ENCODE measurements around the gene GARRE1.

Gene GARRE1

DNA sequence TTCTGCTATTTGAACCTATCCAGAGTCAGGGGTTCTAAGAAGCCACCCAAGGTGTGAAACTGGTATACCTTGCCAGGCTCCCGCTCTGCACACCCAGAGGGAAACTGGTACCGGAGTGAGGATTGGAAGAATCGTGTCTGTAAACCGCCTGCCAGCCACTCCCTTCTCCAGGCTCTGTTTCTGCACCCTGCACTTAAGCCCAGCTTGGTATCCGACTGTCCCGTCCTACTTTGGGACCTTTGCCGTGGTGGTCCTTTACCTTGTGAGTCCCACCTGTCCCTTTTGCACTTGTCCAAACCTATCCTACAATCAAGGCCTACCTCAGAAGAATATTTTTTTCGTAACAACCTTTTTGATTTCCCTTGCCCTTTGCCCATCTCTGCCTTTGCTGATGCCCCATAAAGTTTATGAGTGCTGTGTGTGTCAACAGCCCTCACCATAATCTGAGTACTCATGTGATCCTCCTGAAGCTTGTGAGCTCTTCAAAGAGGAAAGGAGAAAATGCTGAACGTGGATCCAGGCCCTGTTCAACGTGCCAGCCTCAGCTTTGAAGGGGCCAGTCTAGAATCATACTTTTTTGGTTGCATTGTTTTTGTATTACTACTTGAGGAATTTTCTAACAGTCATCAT lies 44.7 kb downstream of the GARRE1 start:
- DNase-seq (ENCODE audit: low spot score), result no peak

DNA sequence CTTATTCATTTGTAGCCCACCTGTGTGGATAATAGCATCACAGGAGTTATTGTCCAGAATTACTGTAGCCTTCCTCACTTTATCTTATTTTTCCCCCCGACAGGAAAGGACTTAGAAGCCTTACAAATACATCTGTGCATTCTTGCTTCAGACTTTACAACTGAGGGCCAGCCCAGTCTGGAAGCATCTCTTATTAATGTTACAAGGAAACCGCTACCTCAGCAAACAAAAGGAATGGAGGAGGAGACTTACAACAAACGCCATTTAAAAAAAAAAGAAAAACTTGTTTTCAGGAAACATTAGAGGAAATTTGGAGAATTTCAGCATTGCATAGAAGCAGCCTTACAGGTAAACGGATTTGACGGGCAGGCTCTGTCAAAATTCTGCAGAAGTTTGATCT lies 45.2 kb downstream of the GARRE1 start:
- DNase-seq (ENCODE audit: low spot score), result no peak

DNA sequence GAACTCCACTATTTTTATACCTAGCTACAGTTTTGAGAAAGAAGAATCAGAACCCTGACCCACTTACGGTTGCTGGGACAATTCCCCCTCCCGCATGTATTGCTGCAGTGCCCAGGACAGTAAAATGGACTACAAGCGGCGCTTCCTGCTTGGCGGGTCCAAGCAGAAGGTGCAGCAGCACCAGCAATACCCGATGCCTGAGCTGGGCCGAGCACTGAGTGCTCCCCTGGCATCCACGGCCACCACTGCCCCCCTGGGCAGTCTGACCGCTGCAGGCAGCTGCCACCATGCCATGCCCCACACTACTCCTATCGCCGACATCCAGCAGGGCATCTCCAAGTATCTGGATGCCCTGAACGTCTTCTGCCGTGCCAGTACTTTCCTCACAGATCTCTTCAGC lies 46.0 kb downstream of the GARRE1 start:
- DNase-seq (ENCODE audit: low spot score), result no peak

DNA sequence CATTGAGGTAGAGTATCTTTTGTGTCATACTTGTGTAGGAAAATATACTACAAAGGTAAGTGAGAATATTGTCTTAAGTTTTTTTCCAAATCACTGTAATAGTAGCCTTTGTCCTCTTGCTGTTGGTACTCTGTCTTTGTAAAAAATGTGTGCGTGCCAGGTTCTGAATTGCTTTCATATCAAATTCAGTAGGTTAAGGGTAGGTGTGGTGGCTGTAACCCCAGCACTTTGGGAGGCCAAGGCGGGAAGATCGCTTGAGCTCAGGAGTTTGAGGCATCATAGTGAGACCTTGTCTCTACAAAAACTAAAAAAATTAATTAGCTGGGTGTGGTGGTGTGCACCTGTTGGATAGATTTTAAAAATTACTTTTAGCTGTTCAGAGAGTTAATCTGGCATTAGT lies 46.6 kb downstream of the GARRE1 start:
- DNase-seq (ENCODE audit: low spot score), result no peak

Data from D341Med (cell line).